Measurements from ENCODE around the gene MAST4.
"Not testable (repeated sequence)": the region's sequence is repeated elsewhere in the genome, so short reads cannot be mapped to it uniquely, and the experiment has no call there.

MAST4 gene

DNA sequence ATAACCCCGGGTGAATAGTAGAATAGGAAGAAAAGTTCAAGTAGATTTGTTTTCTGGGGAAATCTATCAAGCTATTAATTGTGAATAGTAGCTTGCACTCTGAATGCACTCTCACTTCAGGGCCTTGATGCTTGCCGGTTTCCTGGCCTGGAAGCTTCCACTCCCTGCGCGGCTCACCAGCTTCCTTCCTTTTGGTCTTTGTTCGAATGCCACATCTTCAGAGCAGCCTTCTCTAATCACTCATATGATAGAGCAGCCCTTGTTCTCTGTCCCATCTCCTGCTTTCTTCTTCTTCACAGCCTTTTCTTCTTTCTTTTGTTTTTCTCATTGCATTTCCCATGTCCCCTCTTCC is 146.7 kb downstream of the MAST4 start:
- DNase-seq (ENCODE audit: low spot score), result no peak

DNA sequence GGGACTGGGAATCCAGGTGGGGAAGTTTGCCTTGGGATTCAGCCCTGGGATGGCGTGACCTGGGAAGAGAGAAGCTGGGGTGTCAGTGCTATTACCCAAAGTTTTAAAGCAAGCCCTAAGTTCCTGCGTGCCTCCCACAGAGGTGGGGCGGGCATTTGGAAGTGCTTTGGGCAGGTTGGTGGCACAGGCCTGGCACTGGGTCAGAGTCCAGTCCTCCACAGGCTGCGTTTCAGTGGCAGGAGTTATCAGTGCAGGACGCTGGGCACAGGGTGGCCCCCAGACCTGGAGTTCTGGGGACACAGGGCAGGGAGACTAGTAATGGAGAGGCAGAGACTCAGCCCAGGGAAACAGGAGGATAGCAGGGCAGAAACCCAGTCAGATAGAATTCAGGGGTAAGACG is 147.2 kb downstream of the MAST4 start:
- no peak for DNase-seq (ENCODE audit: low spot score)

DNA sequence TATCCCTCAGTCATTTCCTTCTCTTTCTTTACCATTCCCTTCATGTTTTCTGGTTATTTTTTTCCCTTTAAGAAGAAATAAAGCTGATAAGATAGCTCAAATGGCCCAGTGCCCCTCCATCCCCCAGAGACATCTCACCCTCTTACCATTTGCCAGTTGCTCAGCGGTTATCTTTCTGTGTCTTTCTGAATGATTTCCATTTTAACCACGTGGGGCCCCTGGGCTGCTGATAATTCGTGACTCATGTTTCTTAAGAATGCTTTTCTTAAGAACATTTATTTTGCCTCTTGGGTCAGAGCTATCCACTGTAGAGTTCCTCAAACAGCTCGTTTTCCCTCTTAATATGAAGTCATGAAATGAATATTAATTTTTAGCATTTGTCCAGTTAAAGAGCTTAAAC is 147.8 kb downstream of the MAST4 start:
- DNase-seq (ENCODE audit: low spot score), result peak; percentile 8

DNA sequence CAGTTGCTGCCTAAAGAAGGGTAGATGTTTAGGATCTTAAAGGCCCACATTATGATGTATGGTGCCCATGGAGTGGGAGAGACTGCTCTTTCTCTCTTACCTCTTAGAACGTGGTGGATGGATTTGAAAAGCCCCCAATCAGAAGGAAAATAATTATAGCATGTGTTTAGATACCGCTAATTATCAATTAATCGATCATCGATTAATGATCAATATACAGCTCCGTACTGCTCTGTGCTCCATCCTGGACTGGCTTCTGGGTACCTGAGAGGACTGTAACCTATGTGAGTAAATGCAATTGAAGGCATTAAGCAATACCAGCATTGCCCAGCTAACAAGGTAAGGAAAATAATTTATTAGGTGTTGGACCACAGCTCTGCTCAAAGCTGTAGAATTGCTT is 149.1 kb downstream of the MAST4 start:
- no peak for DNase-seq (ENCODE audit: low spot score)

DNA sequence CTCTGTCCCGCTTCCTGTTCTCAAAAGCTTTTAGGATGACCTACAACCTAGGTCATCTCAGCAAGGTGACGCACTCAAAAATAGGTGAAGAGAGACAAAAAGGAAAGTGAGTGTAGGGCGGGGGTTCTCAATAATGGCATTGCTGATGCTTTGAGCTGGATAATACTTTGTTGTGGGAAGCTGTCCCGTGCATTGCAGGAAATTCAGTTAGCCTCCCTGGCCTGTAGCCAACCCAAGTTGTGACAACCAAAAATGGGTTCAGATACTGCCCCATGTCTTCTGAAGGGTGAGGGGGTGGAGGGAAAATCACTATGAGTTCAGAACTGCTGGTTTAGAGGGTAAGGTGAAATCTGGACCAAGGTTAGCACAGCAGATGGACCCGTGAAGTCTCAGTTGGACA is 151.4 kb downstream of the MAST4 start:
- no peak for DNase-seq (ENCODE audit: low spot score)

DNA sequence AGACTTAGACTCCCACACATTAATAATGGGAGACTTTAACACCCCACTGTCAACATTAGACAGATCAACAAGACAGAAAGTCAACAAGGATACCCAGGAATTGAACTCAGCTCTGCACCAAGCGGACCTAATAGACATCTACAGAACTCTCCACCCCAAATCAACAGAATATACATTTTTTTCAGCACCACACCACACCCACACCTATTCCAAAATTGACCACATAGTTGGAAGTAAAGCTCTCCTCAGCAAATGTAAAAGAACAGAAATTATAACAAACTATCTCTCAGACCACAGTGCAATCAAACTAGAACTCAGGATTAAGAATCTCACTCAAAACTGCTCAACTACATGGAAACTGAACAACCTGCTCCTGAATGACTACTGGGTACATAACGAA is 156.5 kb downstream of the MAST4 start:
- not testable (repeated sequence) for DNase-seq (ENCODE audit: low spot score)

DNA sequence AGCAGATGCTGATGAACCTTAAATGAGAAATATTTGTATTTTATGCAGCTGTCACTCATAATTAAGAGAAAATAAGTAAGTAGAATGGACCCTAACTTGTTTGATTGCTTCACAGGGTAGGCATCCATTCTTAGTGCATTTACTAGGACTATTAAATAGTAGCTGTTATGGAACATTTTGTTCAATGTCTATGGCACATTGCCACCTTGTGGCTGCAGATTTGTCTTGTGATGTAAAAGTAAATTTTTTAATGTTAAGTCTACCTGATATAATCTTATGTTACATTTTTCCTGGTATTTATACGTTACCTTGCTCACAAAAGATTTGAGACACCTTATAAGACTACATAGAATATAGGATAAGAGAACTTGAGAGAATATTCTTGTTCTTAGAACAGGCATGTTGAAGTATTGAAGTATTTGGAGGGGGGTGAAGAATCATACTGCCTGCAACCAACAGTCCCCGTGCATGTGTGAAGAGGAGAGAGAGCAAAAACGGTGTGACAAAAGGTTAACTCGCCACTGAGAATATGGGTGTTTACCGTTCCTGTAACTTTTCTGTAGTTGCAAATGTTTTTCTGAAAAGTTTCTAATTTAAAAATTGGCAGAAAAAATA is 161.1 kb downstream of the MAST4 start:
- peak; percentile 33 for DNase-seq (ENCODE audit: low spot score)

DNA sequence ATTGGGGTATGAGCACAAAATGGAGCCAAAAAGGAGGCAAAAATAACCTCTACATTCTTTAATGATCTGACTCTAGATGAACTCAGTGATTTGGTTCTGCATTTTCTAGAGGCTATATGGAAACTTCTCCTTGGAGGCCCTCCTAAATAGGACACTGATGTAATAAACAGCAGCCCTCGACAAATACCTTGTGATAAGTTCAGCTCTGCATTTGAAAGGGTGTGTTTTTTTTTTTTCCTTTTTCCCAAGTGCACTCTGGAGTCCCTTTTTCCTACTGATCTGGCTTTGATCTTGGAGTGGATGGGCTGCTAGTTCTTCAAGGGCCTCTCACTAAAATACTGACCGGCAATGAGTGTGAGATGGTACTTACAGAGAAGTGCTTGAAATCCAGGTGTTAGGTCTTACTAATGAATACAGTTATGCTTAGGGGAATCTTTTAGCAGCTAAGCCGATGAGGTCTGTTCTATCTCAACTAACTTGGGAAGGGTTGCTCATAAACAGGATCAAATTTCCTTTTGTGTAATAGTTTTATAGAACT is 161.7 kb downstream of the MAST4 start:
- DNase-seq (ENCODE audit: low spot score), result no peak

DNA sequence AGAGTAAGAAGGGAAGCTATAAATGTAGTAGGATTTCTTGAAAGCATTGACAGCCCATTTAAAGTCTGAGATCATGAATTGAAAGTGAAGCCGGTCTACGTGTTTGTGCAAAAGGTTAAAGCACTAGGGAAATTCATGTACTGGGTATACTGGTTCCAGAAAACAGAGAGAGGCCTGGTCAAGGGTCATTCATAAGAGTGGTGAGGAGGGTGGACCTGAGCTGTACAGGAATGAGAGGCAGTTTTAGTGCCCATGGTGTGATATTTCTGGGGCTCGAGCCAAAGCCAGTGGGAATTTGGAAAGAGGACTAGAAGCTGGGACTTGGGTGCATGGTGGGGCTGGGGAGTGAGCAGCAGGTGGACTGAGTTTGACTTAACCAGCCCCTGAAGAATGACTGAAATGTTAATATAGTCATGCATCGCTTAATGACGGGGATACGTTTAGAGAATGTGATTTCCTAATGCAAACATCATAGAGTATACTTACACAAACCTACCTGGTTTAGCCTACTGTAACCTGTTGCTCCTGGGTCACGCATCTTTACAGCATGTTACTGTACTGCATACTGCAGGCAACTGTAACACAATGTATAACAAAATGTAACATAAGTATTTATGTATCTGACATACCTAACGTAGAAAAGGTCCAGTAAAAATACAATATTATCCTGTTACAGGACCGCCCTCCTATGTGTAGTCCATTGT is 173.0 kb downstream of the MAST4 start:
- no peak for DNase-seq (ENCODE audit: low spot score)

- DNase-seq (ENCODE audit: low spot score), result no peak
These were observed 173.8 kb downstream of the MAST4 start for GRCh38 chr5:66769839-66770617.

GRCh38 chr5:66777868-66778267 is 181.7 kb downstream of the MAST4 start:
- DNase-seq (ENCODE audit: low spot score), result no peak

- DNase-seq (ENCODE audit: low spot score), result no peak
These were observed 183.3 kb downstream of the MAST4 start for GRCh38 chr5:66779528-66779927.

DNA sequence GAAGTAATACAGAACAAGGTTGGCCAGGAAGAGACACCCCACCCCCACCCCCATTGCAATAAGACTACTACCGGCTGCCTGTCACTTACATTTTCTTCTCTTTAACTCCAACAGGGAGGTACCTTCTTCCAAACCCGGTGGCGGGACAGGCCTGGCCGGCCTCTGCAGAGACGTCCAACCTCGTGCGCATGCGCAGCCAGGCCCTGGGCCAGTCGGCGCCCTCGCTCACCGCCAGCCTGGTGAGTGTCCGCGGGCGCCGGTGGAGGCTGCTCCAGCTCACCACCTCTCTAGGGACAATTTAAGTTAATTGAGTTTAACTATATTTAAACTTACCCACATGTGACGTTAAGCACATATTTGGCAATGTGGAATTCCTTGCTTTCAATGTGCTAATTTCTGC is 192.4 kb downstream of the MAST4 start:
- no peak for DNase-seq (ENCODE audit: low spot score)

- DNase-seq (ENCODE audit: low spot score), result no peak
These were observed 193.2 kb downstream of the MAST4 start for GRCh38 chr5:66789434-66789833.

DNA sequence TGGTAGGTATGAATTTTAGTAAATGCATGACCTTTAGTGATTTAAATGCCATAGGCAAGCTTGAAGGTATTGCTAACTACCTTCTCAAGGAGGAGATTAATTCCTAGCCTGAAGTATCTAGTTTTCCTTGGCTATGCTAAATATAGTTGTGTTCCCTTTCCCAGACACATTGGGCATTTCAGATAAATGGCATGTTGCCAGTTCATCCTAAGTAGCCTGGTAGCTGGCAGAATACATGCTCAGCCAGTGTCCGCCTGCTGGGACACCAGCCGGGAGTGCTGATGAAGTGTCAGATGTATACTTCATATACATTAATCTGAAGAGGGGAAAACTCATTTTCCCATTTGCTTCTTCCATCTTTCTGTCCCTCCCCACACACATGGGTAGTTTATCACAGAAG is 196.9 kb downstream of the MAST4 start:
- DNase-seq (ENCODE audit: low spot score), result no peak

GRCh38 chr5:66795682-66796081 is 199.5 kb downstream of the MAST4 start:
- DNase-seq (ENCODE audit: low spot score), result no peak

DNA sequence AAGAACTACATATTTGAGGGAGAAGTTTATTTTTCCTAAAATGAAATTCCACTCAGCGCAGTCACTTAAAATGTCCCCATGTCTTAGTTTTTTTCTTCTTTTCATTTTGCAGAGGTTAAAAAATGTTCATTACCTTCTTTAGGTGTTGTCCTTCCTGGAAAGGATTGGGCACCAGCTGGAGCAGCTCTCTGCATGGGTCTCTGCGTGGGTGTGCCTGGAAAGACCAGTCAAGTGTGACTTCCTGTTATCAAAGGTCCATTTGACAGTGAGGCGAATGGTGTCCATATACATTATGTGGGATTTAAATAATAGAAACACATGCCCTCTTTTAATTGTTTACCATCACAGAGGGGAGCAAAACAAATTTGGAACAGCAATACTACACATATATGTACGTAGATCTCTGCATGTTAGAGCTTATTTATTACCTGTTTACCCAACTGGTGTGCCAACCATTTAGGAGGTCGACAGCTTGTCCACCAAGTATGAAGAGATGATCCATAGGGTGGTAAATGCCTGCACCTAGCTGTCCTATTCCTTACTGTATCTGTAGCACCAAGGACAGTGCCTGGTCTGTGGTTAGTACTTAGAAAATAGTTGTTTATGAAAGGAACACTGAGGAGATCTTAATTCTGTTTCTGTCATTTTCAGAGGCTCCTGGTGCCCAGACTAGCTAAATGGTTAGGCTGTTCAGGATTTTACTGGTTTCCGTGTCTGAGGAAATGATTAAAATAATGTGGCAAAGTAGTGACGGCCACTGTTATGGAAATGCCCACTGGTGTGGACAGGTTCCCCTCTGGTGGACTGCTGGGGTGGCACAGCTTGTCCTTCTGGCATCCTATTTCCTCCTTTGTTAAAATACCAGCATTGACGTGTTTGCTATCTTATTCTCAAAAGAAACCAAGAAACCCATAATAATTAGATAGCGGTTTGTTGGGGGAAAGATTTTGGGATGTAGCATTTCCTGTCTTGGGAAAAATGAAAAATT is 200.4 kb downstream of the MAST4 start:
- peak; percentile 15 for DNase-seq (ENCODE audit: low spot score)

- no peak for DNase-seq (ENCODE audit: low spot score)
These were observed 206.7 kb downstream of the MAST4 start for GRCh38 chr5:66802941-66803340.

DNA sequence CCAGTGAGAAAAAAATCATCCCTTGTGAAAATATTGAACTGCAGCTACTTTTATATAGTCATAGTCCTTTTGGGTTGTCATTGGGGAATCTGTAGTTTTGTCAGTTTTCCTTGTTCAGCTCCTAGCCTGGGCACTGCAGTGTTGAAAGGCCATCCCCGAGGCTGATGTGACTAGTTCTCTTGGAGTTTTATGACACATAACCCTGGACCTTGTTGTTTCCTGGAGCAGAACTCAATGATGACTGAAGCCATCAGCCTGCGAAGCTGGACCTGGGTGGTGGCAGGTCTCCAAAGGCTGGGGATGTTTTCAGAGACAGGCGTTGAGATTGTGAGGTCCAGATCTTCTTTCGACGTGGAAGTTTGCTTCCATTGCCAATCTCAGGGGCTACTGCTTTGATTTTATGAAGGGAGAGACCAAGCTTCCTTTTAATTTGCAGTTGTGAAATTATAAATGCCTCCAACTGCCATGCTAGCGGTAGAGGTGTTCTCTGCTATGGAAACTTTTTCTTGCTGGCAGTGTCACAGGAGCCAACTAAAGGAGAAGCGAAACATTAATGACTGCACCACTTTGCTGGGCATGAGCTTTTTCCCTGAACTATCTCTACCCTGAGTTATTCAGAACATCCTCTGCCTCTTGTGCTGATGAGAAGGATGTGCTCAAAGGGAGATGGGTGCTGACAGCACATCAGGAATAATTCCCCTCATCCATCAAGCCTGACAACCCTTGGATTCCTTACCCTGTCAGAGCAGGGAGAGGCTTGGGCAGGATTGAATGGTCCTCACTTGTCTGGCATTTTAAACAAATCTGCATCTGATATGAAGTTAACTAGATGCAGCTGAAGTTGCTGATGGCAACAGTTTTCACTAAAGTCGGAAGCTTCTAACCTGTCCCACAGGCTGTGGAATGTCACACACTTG is 209.6 kb downstream of the MAST4 start:
- no peak for DNase-seq (ENCODE audit: low spot score)

DNA sequence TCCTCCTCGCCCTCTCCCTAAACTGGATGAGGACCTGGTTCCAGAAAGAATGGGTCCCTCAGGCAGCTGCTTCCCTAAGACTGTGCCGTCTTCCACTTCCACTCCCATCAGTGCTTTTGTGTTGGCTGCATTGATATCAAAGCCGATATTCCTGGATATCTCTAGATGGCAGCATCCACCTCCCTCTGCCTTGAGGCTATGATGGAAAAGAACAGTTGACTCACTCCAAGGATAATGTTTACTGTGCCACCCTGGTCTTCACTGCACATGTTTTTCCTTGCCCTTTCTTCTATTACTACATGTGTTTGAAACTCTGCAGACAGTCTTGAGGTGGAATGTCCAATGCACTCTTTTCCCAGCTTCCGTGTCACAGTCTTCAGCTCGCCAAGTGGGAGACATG is 211.6 kb downstream of the MAST4 start:
- DNase-seq (ENCODE audit: low spot score), result peak; percentile 48

DNA sequence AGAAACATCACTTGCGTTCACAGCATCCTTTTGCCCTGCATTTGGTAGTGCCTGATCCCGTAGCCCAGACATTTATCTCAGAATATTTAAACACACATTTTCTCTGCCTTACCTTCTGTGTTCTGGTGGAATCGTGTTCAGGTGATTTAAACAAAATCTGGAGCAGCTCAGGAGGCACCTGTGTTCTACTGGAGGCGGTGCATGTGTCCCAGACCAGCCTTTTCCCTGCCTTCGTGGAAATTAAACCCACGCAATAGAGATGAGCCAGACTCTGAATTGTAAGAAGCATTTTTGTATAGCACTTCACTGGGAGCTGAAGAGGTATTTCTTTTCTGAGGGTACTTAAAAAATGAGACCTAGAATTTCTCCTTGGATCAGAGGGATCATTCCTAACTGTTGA is 212.5 kb downstream of the MAST4 start:
- no peak for DNase-seq (ENCODE audit: low spot score)

All from AG08396 (cell line).